Retinal pigment epithelial cell (primary cell): ENCODE measurements around the gene SVOPL.

Source experiments
- DNase-seq: peaks from one replicate; pipeline ENCODE4 v3.0.0-alpha.2; 2010; ENCODE audit warnings: low read depth
- H3K4me3 ChIP-seq: 2 replicates; pipeline ENCODE4 v1.5.1; 2011; ENCODE audit warnings: mild to moderate bottlenecking, low read length, control low read depth, moderate library complexity
- CTCF ChIP-seq: conservative IDR thresholded peaks from 2 replicates; pipeline ENCODE4 v1.5.1; 2011; ENCODE audit warnings: low read depth, low read length, control low read depth, inconsistent platforms

SVOPL gene

GRCh38 chr7:138632826-138633602 lies 68.1 kb downstream of the SVOPL start:
- no peak for TF ChIP-seq CTCF
- DNase-seq = no peak
- H3K4me3 ChIP-seq = no peak overlapping the region

- no peak overlapping the region for H3K4me3 ChIP-seq
- no peak for DNase-seq
- TF ChIP-seq CTCF = no peak
Measured at GRCh38 chr7:138632384-138632783, 68.8 kb downstream of the SVOPL start.

- TF ChIP-seq CTCF = no peak
- H3K4me3 ChIP-seq = no peak overlapping the region
- DNase-seq = no peak
Measured at GRCh38 chr7:138630059-138630610, 71.0 kb downstream of the SVOPL start.

GRCh38 chr7:138627361-138627760 lies 73.8 kb downstream of the SVOPL start:
- DNase-seq = no peak
- no peak for TF ChIP-seq CTCF
- H3K4me3 ChIP-seq = no peak overlapping the region

GRCh38 chr7:138626846-138627245 lies 74.3 kb downstream of the SVOPL start:
- TF ChIP-seq CTCF = no peak
- no peak for DNase-seq
- no peak overlapping the region for H3K4me3 ChIP-seq

- no peak for DNase-seq
- no peak overlapping the region for H3K4me3 ChIP-seq
- TF ChIP-seq CTCF = no peak
Measured at GRCh38 chr7:138625849-138626230, 75.3 kb downstream of the SVOPL start.
